Renal pelvis (tissue), 4 donors: Measurements from ENCODE around the gene CDHR3. TPM values are rescaled to one million over a fixed set of nuclear protein-coding genes. Genes with fewer than 3 reads are reported as not detected.

Source experiments
- DNase-seq: peaks from one replicate; pipeline ENCODE4 v3.0.0-alpha.2; 2013
- polyA plus RNA-seq, 3 donors: library from polyadenylated mRNA; unstranded; fragments of 120-200 nt; gene quantifications; one replicate each; pipeline ENCODE4 v1.2.1, GENCODE V29; 2013; ENCODE audit not compliant: insufficient read length in 3 of 3

CDHR3 gene
- polyA plus RNA-seq, 3 donors, result 6.6 to 14.7 (median 12.6) TPM

DNA sequence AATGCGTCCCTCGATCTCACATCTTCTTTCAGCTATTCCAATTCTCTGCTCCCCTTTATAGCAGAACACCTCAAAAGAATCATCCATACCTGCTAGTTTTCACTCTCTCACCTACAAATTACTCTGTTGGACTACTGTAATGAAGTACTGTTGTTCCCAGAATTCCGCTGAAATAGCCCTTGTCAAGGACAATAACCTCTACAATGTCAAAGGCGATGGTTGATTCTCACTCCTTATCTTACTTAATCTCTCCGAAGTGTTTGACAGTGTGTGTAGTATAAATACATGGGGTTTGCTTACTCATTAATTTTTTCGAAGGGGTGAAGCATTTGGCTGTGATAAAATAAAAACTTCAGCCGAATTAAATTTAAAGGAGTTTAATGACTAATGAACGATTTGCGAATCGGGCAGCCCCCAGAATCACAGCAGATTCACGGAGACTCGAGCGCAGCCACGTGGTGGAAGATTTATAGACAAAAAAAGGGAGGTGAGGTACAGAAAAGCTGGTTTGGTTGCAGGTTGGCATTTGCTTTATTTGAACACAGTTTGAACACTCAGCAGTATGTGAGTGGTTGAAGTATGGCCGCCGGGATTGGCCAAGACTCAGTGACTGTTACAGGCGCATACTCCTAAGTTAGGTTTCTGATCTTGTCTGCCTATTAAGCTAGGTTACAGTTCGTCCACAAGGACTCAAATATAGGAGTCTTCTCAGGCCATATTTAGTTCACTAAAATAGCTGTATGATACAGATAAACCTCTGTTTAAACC is 119.2 kb downstream of the CDHR3 start:
- DNase-seq, result no peak

Other genes starting within 250 kb of the CDHR3 start
- gene ATXN7L1, start 86.7 kb upstream of the CDHR3 start, polyA plus RNA-seq, result 10 to 100 TPM; 11.4 to 13.8 (median 13.1) TPM
- 100 to 1,000 TPM; 114 to 137 (median 128) TPM for gene SYPL1, start 149.0 kb downstream of the CDHR3 start, polyA plus RNA-seq